ENCODE data around the gene SLC22A9. TPM values are rescaled to one million over a fixed set of nuclear protein-coding genes. Genes with fewer than 3 reads are reported as not detected.

The SLC22A9 gene
- polyA plus RNA-seq, 1 of the 3 experiments (the other 2 are of a cell fraction), result not detected

- H3F3A ChIP-seq (replicated peaks; ENCODE audit: insufficient read depth), result no peaks in the 10 kb centered on the region
- H2AFZ ChIP-seq (ENCODE audit: low read depth), result no peak overlapping the region
- DNase-seq, result no peak
- no peak overlapping the region for H3K4me3 ChIP-seq (ENCODE audit: low read depth in 2 of 2, low read length in 1 of 2)
- TF ChIP-seq REST (IDR thresholded peaks at IDR 0.05; ENCODE audit: low read depth, low read length), result no peak
- no peak for TF ChIP-seq PBX3 (IDR thresholded peaks at IDR 0.05)
- no peak for TF ChIP-seq USF2 (IDR thresholded peaks at IDR 0.05; ENCODE audit: borderline replicate concordance, low read depth, low read length)
- TF ChIP-seq ELF1 (IDR thresholded peaks at IDR 0.05), result no peak
- no peak for TF ChIP-seq RXRA (IDR thresholded peaks at IDR 0.05; ENCODE audit: borderline replicate concordance, low read depth)
- no peak for TF ChIP-seq RCOR1 (IDR thresholded peaks at IDR 0.05; ENCODE audit: low read length)
- TF ChIP-seq TEAD4 (IDR thresholded peaks at IDR 0.05; ENCODE audit: borderline replicate concordance, insufficient read depth), result no peak
- TF ChIP-seq POLR2AphosphoS5 (IDR thresholded peaks at IDR 0.05; ENCODE audit: low read depth, low read length), result no peak
- no peak for TF ChIP-seq FOXJ3 (CRISPR knock-in tag; IDR thresholded peaks at IDR 0.05)
- no peak for TF ChIP-seq CTCF (IDR thresholded peaks at IDR 0.05)
- CTCF ChIA-PET, result no interaction called here
- H3K79me2 ChIP-seq (ENCODE audit: insufficient read depth), result no peaks in the 10 kb centered on the region
- H3K4me2 ChIP-seq, result no peak overlapping the region
- H3K4me1 ChIP-seq (ENCODE audit: control insufficient read depth in 1 of 2, insufficient read depth in 2 of 2, low read depth in 1 of 2, low read length in 1 of 2), result no peaks in the 10 kb centered on the region
- no peaks in the 10 kb centered on the region for H3K36me3 ChIP-seq (replicated peaks in 1 of 2; ENCODE audit: control insufficient read depth in 1 of 2, insufficient read depth in 2 of 2, low read length in 1 of 2)
- H3K9me2 ChIP-seq, result no peaks in the 10 kb centered on the region
- POLR2A ChIA-PET, result no interaction called here
- WGBS (ENCODE audit: low lambda C conversion rate), result 0% methylated on average over 2 of the region's 2 CpGs
- H3K27ac ChIP-seq (ENCODE audit: low read depth in 2 of 2, low read length in 1 of 2), result no peak overlapping the region
- no peaks in the 10 kb centered on the region for H3K9me3 ChIP-seq
- H3K9ac ChIP-seq, result no peak overlapping the region
- no peaks in the 10 kb centered on the region for H4K20me1 ChIP-seq (ENCODE audit: insufficient read depth)
- no peaks in the 10 kb centered on the region for H3K27me3 ChIP-seq (ENCODE audit: insufficient read depth)
These were observed 10.5 kb downstream of the SLC22A9 start for GRCh38 chr11:63380130-63380529.

Measured in SK-N-SH (cell line).